ENCODE data around the gene VMO1.

VMO1 gene

GRCh38 chr17:4751932-4752331 lies 34.2 kb downstream of the VMO1 start:
- no peak for DNase-seq

- no peak for DNase-seq
Observed at GRCh38 chr17:4750606-4751005, 35.6 kb downstream of the VMO1 start.

GRCh38 chr17:4748686-4749085 lies 37.5 kb downstream of the VMO1 start:
- no peak for DNase-seq

- DNase-seq, result no peak
Observed at GRCh38 chr17:4747847-4748246, 38.3 kb downstream of the VMO1 start.

- DNase-seq, result no peak
Observed at GRCh38 chr17:4744999-4745969, 40.9 kb downstream of the VMO1 start.

- no peak for DNase-seq
Observed at GRCh38 chr17:4743898-4744297, 42.3 kb downstream of the VMO1 start.

- no peak for DNase-seq
Observed at GRCh38 chr17:4743216-4743615, 42.9 kb downstream of the VMO1 start.

GRCh38 chr17:4742629-4743028 lies 43.5 kb downstream of the VMO1 start:
- DNase-seq, result no peak

- no peak for DNase-seq
Observed at GRCh38 chr17:4742133-4742532, 44.0 kb downstream of the VMO1 start.

- no peak for DNase-seq
Observed at GRCh38 chr17:4741544-4741943, 44.6 kb downstream of the VMO1 start.

GRCh38 chr17:4740584-4740983 lies 45.6 kb downstream of the VMO1 start:
- no peak for DNase-seq

- no peak for DNase-seq
Observed at GRCh38 chr17:4740025-4740351, 46.2 kb downstream of the VMO1 start.

- peak; percentile 49 for DNase-seq
Observed at GRCh38 chr17:4739122-4740024, 46.8 kb downstream of the VMO1 start, which contains the start of the genes CXCL16 and ZMYND15. Gene CXCL16, minus strand, starts transcription at chr17:4739928. Its CDS starts 589 bp downstream, at chr17:4739339. Gene ZMYND15, plus strand, starts transcription at chr17:4739833. Its CDS starts 716 bp downstream, at chr17:4740549.

- DNase-seq, result no peak
Observed at GRCh38 chr17:4738136-4739121, 47.7 kb downstream of the VMO1 start.

GRCh38 chr17:4735876-4736651 lies 50.1 kb downstream of the VMO1 start:
- DNase-seq, result no peak

Measured in EL (cell line).